RWPE2 (cell line): ENCODE measurements around the gene C13orf46.

Experiments used
- ATAC-seq: fragments of 200-7000 bp; cut with Tn5 transposase; 3 replicates; pipeline ENCODE4 v1.9.1; 2021; ENCODE audit warnings: low read depth
- DNase-seq: peaks from one replicate; pipeline ENCODE4 v3.0.0-alpha.2; 2020; ENCODE audit warnings: low spot score
- H3K27ac ChIP-seq: fragments of 450-650 bp; 2 replicates; pipeline ENCODE4 v1.5.1; 2017; ENCODE audit warnings: mild to moderate bottlenecking; ENCODE audit not compliant: poor library complexity, severe bottlenecking
- H3K27me3 ChIP-seq: fragments of 250-450 bp; sonication (Bioruptor Pico); 2 replicates; pipeline ENCODE4 v1.5.1; 2021; ENCODE audit warnings: mild to moderate bottlenecking, moderate library complexity; ENCODE audit not compliant: insufficient read depth, poor library complexity, severe bottlenecking
- H3K36me3 ChIP-seq: fragments of 250-450 bp; sonication (Bioruptor Pico); 2 replicates; pipeline ENCODE4 v1.5.1; 2020; ENCODE audit warnings: low read depth, mild to moderate bottlenecking, moderate library complexity
- H3K4me1 ChIP-seq: fragments of 250-450 bp; sonication (Bioruptor Pico); 2 replicates; pipeline ENCODE4 v1.5.1; 2021; ENCODE audit warnings: mild to moderate bottlenecking, moderate library complexity; ENCODE audit not compliant: insufficient read depth, poor library complexity, severe bottlenecking
- H3K4me3 ChIP-seq: fragments of 250-450 bp; sonication (Bioruptor Pico); 2 replicates; pipeline ENCODE4 v1.5.1; 2021; ENCODE audit warnings: mild to moderate bottlenecking, moderate library complexity; ENCODE audit not compliant: severe bottlenecking
- H3K9me3 ChIP-seq: fragments of 250-450 bp; sonication (Bioruptor Pico); 2 replicates; pipeline ENCODE4 v1.5.1; 2021; ENCODE audit warnings: mild to moderate bottlenecking, moderate library complexity; ENCODE audit not compliant: severe bottlenecking
- TF ChIP-seq, protein P1 (sequence below): fragments of 450-650 bp; IDR thresholded peaks from one replicate; pipeline ENCODE4 v1.5.1; 2017; ENCODE audit warnings: mild to moderate bottlenecking, moderate library complexity; ENCODE audit not compliant: poor library complexity, severe bottlenecking

Gene C13orf46

DNA sequence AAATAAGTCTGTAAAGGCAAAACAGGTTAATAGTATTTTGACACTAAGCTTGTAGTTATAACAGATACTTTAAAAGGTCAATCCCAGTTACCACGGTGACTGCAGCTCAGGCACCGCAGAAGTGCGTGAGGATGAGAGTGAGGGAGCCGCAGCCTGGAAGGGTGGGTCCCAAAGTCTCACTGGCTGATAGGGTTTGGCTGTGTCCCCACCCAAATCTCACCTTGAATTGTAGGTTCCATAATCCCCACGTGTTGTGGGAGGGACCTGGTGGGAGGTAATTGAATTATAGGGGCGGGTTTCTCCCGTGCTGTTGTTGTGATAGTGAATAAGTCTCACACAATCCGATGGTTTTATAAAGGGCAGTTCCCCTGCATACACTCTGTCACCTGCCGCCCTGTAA is 70.0 kb downstream of the C13orf46 start:
- Histone ChIP-seq H3K27ac (peak overlapping the region; percentile 97), H3K4me1 (peaks cover 18% of the 10 kb centered on the region), H3K27me3 (no peaks in the 10 kb centered on the region), H3K9me3 (no peaks in the 10 kb centered on the region), H3K4me3 (no peak overlapping the region), H3K36me3 (no peaks in the 10 kb centered on the region)
- DNase-seq (no peak), ATAC-seq (no peak)
- TF ChIP-seq, protein P1, sequence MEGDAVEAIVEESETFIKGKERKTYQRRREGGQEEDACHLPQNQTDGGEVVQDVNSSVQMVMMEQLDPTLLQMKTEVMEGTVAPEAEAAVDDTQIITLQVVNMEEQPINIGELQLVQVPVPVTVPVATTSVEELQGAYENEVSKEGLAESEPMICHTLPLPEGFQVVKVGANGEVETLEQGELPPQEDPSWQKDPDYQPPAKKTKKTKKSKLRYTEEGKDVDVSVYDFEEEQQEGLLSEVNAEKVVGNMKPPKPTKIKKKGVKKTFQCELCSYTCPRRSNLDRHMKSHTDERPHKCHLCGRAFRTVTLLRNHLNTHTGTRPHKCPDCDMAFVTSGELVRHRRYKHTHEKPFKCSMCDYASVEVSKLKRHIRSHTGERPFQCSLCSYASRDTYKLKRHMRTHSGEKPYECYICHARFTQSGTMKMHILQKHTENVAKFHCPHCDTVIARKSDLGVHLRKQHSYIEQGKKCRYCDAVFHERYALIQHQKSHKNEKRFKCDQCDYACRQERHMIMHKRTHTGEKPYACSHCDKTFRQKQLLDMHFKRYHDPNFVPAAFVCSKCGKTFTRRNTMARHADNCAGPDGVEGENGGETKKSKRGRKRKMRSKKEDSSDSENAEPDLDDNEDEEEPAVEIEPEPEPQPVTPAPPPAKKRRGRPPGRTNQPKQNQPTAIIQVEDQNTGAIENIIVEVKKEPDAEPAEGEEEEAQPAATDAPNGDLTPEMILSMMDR = no peak
